ENCODE data around the gene GRB10.

The GRB10 gene

DNA sequence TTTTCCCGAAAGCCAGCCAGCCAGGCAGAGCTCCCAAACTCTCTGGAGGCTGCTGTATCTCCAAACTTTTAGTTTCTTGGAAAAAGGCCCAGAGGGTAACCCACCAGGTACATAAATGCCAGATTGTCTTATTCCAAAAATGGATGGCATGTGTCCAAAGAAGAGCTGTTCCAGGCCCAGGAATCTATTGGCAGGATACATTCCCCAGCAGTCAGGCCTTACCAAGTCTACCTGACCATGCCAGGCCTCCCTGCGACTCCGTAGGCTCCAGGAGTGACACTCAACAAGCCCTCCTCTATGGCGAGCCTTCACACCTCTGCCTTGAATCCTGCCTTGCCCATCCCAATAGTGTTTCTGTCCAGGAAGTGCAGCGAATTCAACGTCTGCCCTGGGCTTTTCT lies 95.6 kb downstream of the GRB10 start:
- no peak for DNase-seq (ENCODE audit: low spot score)
- TF ChIP-seq, protein P1, sequence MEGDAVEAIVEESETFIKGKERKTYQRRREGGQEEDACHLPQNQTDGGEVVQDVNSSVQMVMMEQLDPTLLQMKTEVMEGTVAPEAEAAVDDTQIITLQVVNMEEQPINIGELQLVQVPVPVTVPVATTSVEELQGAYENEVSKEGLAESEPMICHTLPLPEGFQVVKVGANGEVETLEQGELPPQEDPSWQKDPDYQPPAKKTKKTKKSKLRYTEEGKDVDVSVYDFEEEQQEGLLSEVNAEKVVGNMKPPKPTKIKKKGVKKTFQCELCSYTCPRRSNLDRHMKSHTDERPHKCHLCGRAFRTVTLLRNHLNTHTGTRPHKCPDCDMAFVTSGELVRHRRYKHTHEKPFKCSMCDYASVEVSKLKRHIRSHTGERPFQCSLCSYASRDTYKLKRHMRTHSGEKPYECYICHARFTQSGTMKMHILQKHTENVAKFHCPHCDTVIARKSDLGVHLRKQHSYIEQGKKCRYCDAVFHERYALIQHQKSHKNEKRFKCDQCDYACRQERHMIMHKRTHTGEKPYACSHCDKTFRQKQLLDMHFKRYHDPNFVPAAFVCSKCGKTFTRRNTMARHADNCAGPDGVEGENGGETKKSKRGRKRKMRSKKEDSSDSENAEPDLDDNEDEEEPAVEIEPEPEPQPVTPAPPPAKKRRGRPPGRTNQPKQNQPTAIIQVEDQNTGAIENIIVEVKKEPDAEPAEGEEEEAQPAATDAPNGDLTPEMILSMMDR (IDR thresholded peaks at IDR 0.05; ENCODE audit: extremely low read depth, insufficient read depth, missing control alignments) = no peak
- in situ Hi-C loops (cut with MboI; ENCODE audit: low pct_unique_long_range_greater_than_20kb, low sequenced_read_pairs, unreplicated experiment) = loop anchor here (25.0 kb wide), 1 partner anchor 225 kb away; the partner anchor contains the start of gene FIGNL1

DNA sequence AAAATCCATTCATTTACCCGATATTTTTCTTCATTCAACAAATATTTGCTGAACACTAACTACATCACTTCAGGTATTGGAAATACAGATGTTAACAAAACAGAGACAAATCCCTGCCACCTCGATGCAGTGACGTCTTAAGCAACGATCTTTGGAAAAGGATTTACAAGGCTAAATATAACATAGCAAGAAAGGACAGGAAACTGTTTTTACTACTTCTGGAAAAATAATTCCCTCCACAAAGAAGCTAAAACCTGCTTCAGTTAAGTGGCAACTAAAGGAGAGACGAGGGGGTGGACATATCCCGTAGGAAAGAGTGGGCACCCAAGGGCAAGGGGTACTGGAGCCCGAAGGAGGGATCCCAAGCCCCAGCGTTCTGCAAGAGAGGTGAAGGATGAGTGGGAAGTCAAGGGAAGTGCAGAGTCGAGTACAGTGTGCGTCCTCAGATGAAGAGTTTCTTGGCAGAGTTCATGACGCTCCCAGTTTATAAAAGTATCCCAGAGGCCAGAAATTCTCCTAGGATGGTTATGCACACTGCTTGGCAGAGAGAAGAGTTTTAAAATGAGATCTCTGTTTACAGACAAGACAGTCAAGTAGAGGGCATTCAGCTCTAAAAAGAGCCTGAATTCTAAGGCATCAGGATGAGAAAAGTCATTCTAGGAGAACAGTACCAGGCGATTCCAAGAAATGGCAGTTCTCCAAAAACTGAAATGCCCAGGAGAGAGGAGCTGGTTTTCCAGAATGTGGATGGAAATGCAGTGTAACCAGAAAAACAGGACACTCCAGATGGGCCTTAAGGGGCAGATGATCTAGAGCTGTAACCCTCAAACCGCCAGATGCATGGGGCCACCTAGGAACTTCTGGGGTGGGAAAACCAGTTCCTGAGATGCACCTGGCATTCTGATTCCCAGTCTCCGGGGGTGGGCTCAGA lies 97.3 kb downstream of the GRB10 start:
- DNase-seq (ENCODE audit: low spot score) = no peak
- TF ChIP-seq, protein P1 (IDR thresholded peaks at IDR 0.05; ENCODE audit: extremely low read depth, insufficient read depth, missing control alignments) = no peak
- in situ Hi-C loops (cut with MboI; ENCODE audit: low pct_unique_long_range_greater_than_20kb, low sequenced_read_pairs, unreplicated experiment) = loop anchor here (25.0 kb wide), 1 partner anchor 223 kb away; the partner anchor contains the start of gene FIGNL1

DNA sequence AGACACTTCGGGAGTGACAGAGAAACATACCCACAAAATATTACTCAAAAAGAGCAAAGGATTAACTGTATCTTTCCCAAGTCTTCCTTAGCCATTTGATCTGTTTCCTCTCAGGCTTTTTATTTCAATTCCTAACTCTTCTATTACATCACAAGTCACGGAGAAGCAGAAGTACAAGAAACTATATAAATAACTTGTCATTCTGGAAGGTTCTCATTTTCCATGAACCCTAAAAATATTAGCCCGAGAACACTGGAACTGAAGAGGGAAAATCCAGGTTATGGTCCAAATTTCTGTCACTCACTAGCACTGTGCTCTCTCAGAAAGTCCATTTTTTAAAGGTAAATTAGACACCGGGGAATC lies 98.0 kb downstream of the GRB10 start:
- in situ Hi-C loops (cut with MboI; ENCODE audit: low pct_unique_long_range_greater_than_20kb, low sequenced_read_pairs, unreplicated experiment) = loop anchor here (25.0 kb wide), 1 partner anchor 222 kb away; the partner anchor contains the start of gene FIGNL1
- TF ChIP-seq, protein P1 (IDR thresholded peaks at IDR 0.05; ENCODE audit: extremely low read depth, insufficient read depth, missing control alignments) = no peak
- DNase-seq (ENCODE audit: low spot score) = no peak

DNA sequence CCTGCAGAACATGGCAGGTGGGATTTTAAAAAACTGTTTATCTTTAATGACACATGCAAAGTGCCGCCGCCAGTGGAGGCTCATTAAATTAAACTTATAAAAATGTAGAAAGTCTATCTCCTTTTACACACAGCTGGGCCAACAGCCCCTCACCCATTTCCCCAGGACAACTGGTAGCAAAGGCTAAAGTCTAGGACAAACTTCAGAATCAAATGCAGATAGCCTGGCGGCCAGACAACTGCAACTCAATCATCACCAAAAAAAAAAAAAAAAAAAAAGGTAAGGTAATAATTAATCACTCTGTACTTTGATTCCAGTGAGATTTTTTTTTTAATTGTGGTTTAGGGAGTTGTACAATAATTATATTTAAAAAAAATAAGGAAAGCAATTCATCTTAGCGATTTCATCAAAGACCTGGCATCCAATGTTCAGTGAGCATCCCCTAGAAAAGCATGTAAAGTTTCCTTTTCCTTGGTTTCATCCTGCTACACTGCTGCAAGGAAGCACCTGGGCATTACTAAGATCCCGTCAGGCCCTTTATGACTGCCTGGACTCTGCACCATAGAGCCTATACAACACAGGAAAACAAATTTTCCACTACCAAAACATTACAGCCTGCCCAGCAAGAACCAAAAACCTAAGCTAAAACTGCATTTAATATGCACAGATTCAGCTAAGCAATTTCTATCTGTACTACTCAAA lies 98.5 kb downstream of the GRB10 start:
- TF ChIP-seq, protein P1 (IDR thresholded peaks at IDR 0.05; ENCODE audit: extremely low read depth, insufficient read depth, missing control alignments) = no peak
- DNase-seq (ENCODE audit: low spot score) = no peak
- in situ Hi-C loops (cut with MboI; ENCODE audit: low pct_unique_long_range_greater_than_20kb, low sequenced_read_pairs, unreplicated experiment) = loop anchor here (25.0 kb wide), 1 partner anchor 222 kb away; the partner anchor contains the start of gene FIGNL1

DNA sequence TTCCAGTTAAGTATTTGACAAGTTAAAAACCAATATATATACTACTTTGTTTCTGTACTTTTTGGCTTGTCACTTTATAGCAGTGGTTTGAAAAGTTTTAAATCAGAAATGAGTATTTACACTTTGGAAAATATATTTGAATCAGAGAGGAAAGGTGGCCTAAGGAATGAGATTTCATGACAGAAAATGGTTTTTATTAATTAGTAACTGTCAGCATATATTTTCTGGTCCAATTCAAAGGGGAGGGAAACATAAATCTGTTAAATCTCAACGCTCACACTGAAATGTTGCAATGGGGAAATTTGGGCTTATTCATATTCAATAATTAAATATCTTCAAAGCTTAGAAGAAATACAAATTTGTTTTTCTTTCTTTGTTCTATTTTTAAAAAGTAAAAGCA lies 100.1 kb downstream of the GRB10 start:
- TF ChIP-seq, protein P1 (IDR thresholded peaks at IDR 0.05; ENCODE audit: extremely low read depth, insufficient read depth, missing control alignments) = no peak
- DNase-seq (ENCODE audit: low spot score) = no peak
- in situ Hi-C loops (cut with MboI; ENCODE audit: low pct_unique_long_range_greater_than_20kb, low sequenced_read_pairs, unreplicated experiment) = loop anchor here (25.0 kb wide), 1 partner anchor 220 kb away; the partner anchor contains the start of gene FIGNL1

DNA sequence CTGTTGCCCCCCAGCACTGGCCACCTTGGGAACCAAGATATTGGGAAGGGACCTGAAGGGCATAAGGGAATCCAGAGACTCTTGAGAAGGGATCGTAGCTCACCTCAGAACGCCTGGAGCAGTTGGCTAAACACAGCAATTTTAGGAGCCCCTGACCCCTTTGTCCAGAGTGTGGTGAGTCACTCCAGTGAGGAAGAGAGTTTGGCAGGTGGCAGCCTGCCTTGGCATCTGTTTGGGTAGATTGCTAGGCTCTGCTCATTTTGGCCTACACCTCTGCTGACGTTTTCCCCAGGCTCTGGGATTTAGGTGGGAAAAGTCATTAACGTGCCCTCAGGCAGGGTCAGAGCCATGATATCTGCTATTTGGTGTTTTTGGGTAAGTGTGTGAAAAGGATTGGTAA lies 100.6 kb downstream of the GRB10 start:
- in situ Hi-C loops (cut with MboI; ENCODE audit: low pct_unique_long_range_greater_than_20kb, low sequenced_read_pairs, unreplicated experiment) = loop anchor here (25.0 kb wide), 1 partner anchor 220 kb away; the partner anchor contains the start of gene FIGNL1
- no peak for DNase-seq (ENCODE audit: low spot score)
- TF ChIP-seq, protein P1 (IDR thresholded peaks at IDR 0.05; ENCODE audit: extremely low read depth, insufficient read depth, missing control alignments) = no peak
